ENCODE results near the gene ITGA5.

The ITGA5 gene

GRCh38 chr12:54389134-54389508, 29.9 kb downstream of the ITGA5 start:
- no peak for DNase-seq

GRCh38 chr12:54388237-54389133, 30.6 kb downstream of the ITGA5 start:
- no peak for DNase-seq

GRCh38 chr12:54387114-54387467, 32.0 kb downstream of the ITGA5 start:
- DNase-seq: no peak

- DNase-seq: no peak
These were observed 32.5 kb downstream of the ITGA5 start for GRCh38 chr12:54386403-54387113.

- DNase-seq: no peak
These were observed 33.7 kb downstream of the ITGA5 start for GRCh38 chr12:54385251-54385914.

GRCh38 chr12:54384591-54385041, 34.5 kb downstream of the ITGA5 start, which contains the start of gene ZNF385A:
ZNF385A (minus strand) TSS chr12:54384733; CDS start chr12:54384514, 219 bp downstream.
- DNase-seq: no peak

- DNase-seq: no peak
These were observed 35.9 kb downstream of the ITGA5 start for GRCh38 chr12:54383041-54383609.

- no peak for DNase-seq
These were observed 37.9 kb downstream of the ITGA5 start for GRCh38 chr12:54381136-54381535.

GRCh38 chr12:54379398-54380201, 39.5 kb downstream of the ITGA5 start:
- peak; percentile 84 for DNase-seq

GRCh38 chr12:54378796-54379397, 40.2 kb downstream of the ITGA5 start:
- DNase-seq: no peak

GRCh38 chr12:54377797-54378515, 41.1 kb downstream of the ITGA5 start:
- DNase-seq: no peak

GRCh38 chr12:54377007-54377406, 42.1 kb downstream of the ITGA5 start:
- DNase-seq: no peak

GRCh38 chr12:54376596-54376995, 42.5 kb downstream of the ITGA5 start:
- no peak for DNase-seq

GRCh38 chr12:54375259-54375579, 43.8 kb downstream of the ITGA5 start:
- DNase-seq: no peak

GRCh38 chr12:54374562-54375258, 44.4 kb downstream of the ITGA5 start:
- DNase-seq: no peak

GRCh38 chr12:54373649-54374561, 45.2 kb downstream of the ITGA5 start:
- DNase-seq: no peak

GRCh38 chr12:54372113-54372806, 46.8 kb downstream of the ITGA5 start:
- no peak for DNase-seq
